ENCODE results near the gene PDZD2. TPM values are rescaled to one million over a fixed set of nuclear protein-coding genes. Genes with fewer than 3 reads are reported as not detected.

Gene PDZD2
- total RNA-seq, 1 donor = 0.36 TPM

DNA sequence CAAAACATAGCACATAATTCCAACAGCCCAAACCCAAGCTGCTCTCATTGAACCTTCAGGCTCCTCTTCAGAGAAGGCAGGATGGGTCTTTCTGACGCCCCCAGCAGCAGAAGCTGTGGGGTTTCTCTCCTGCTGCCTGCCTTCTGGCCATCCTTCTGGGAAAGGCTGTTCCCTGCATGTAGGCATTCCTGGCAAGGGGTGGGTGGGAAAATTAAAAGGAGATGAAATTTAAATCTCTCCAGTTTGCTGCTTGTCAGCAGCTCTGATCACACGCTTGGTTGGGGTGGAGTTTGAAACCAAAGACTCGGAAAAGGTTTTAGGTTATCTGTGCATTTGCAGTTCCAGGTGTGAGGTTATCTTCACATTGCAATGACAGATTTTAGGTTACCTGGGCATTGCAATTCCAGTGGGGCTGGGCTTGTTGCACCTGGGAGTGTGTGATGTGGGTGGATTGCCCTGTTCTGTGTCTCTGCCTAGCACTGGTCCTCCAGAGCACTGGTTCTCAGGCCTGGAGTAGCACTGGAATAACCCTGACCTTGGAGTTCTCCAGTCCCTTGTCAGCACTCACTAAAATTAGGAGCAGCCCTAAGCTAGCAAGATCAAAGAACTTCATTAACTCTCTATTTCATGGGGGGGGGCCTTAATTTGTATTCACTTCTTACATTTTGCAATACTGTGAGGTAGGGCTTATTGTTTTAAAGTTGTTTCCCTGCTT is 109.7 kb downstream of the PDZD2 start:
- no peaks in the 10 kb centered on the region for H3K79me2 ChIP-seq (ENCODE audit: insufficient read depth, low read length)
- H3K27ac ChIP-seq (ENCODE audit: low read depth, low read length) = no peak overlapping the region
- H2AFZ ChIP-seq (ENCODE audit: low read length) = no peak overlapping the region
- no peaks in the 10 kb centered on the region for H3K36me3 ChIP-seq (ENCODE audit: insufficient read depth, low read length)
- H3K4me2 ChIP-seq (ENCODE audit: insufficient read depth, low read length) = no peak overlapping the region
- no peaks in the 10 kb centered on the region for H3K4me1 ChIP-seq (ENCODE audit: insufficient read depth, low read length)
- H3K9me3 ChIP-seq (ENCODE audit: low read depth, low read length) = no peaks in the 10 kb centered on the region
- H3K4me3 ChIP-seq (ENCODE audit: insufficient read depth, low read length) = no peak overlapping the region
- H3K27me3 ChIP-seq (ENCODE audit: insufficient read depth, low read length) = no peaks in the 10 kb centered on the region
- TF ChIP-seq, protein P1, sequence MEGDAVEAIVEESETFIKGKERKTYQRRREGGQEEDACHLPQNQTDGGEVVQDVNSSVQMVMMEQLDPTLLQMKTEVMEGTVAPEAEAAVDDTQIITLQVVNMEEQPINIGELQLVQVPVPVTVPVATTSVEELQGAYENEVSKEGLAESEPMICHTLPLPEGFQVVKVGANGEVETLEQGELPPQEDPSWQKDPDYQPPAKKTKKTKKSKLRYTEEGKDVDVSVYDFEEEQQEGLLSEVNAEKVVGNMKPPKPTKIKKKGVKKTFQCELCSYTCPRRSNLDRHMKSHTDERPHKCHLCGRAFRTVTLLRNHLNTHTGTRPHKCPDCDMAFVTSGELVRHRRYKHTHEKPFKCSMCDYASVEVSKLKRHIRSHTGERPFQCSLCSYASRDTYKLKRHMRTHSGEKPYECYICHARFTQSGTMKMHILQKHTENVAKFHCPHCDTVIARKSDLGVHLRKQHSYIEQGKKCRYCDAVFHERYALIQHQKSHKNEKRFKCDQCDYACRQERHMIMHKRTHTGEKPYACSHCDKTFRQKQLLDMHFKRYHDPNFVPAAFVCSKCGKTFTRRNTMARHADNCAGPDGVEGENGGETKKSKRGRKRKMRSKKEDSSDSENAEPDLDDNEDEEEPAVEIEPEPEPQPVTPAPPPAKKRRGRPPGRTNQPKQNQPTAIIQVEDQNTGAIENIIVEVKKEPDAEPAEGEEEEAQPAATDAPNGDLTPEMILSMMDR (IDR thresholded peaks at IDR 0.05; ENCODE audit: extremely low read depth, low read depth, low read length) = no peak
- DNase-seq (ENCODE audit: insufficient read length, low spot score, missing footprints) = no peak
- no peaks in the 10 kb centered on the region for H4K20me1 ChIP-seq (ENCODE audit: insufficient read depth, low read length)

DNA sequence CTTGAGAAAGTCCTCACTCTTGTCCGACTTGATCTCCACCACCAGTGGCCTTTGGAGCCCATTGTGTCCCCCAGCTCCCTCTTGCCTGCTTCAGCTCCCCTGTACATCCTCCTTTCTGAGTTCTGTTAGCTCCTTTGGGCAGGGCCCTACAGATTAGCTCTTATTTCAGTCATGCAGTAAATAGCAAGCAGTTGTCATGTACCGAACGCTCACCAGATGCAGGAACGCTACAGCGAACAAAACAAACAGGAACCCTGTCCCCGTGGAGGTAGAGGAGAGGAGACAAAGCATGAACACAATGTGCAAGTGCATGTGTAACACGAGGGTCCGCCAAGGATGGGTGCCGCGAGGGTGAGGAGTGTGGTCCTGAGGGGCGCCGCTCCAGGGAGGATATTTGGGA is 111.3 kb downstream of the PDZD2 start:
- Histone ChIP-seq H3K4me1 (ENCODE audit: insufficient read depth, low read length) (no peaks in the 10 kb centered on the region), H3K9me3 (ENCODE audit: low read depth, low read length) (no peaks in the 10 kb centered on the region), H4K20me1 (ENCODE audit: insufficient read depth, low read length) (no peaks in the 10 kb centered on the region), H3K79me2 (ENCODE audit: insufficient read depth, low read length) (no peaks in the 10 kb centered on the region), H3K4me3 (ENCODE audit: insufficient read depth, low read length) (no peak overlapping the region), H3K4me2 (ENCODE audit: insufficient read depth, low read length) (no peak overlapping the region), H3K27me3 (ENCODE audit: insufficient read depth, low read length) (peaks cover 12% of the 10 kb centered on the region), H3K36me3 (ENCODE audit: insufficient read depth, low read length) (no peaks in the 10 kb centered on the region), H2AFZ (ENCODE audit: low read length) (no peak overlapping the region), H3K27ac (ENCODE audit: low read depth, low read length) (no peak overlapping the region)
- no peak for DNase-seq (ENCODE audit: insufficient read length, low spot score, missing footprints)
- TF ChIP-seq, protein P1 (IDR thresholded peaks at IDR 0.05; ENCODE audit: extremely low read depth, low read depth, low read length) = no peak

DNA sequence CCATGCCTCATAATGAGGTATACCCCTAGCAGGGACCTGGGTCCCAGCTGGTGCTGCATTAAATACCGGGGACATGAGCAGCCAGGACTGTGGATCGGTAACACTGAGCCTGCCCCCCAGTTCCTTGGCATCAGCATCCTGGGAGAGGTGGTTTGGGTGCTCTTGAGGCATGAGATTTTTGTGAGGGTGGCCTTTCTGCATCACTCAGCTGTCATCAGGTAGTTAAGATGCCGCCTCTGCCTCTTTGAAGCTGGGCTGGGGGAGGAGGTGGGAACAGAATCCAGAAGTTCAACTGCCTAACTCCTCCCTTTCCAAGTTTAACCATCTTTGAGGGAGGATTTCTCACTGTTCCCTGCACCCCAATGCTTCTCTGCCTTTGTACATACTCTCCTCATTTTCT is 112.7 kb downstream of the PDZD2 start:
- TF ChIP-seq, protein P1 (IDR thresholded peaks at IDR 0.05; ENCODE audit: extremely low read depth, low read depth, low read length) = no peak
- Histone ChIP-seq H3K79me2 (ENCODE audit: insufficient read depth, low read length) (no peaks in the 10 kb centered on the region), H4K20me1 (ENCODE audit: insufficient read depth, low read length) (no peaks in the 10 kb centered on the region), H3K4me2 (ENCODE audit: insufficient read depth, low read length) (no peak overlapping the region), H2AFZ (ENCODE audit: low read length) (no peak overlapping the region), H3K9me3 (ENCODE audit: low read depth, low read length) (no peaks in the 10 kb centered on the region), H3K36me3 (ENCODE audit: insufficient read depth, low read length) (no peaks in the 10 kb centered on the region), H3K4me1 (ENCODE audit: insufficient read depth, low read length) (no peaks in the 10 kb centered on the region), H3K27me3 (ENCODE audit: insufficient read depth, low read length) (peaks cover 18% of the 10 kb centered on the region), H3K27ac (ENCODE audit: low read depth, low read length) (no peak overlapping the region), H3K4me3 (ENCODE audit: insufficient read depth, low read length) (no peak overlapping the region)
- DNase-seq (ENCODE audit: insufficient read length, low spot score, missing footprints) = no peak

DNA sequence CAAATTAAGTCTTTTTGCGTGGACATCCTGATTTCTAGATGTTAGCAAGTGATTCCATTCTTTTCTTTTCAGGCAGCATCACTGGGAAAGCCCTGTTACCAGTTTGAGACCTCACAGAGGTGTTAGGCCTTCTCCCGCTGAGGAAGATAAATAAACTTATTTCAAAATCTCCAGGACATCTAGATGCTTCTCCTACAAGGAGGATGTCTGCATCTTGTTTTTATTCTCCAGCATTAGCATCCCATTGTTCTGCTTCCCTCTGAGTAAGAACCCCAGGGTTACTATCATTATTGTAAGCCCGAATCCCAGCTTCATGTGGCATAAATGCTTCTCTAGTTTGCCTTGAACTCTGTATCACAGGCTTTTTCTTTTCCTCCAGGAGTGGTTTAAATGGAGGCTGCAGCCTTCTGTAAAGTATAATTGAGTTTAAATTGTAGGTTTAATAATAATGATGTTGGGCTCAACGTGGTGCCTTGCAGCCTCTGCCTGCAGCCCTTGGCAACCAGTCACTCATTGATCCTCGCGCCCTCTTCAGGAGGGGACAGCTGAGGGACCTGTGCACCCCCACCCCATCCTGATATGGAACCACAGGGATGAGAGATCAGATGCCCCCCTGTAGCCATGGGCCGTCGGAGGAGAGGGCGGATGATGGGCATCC is 114.9 kb downstream of the PDZD2 start:
- no peak for DNase-seq (ENCODE audit: insufficient read length, low spot score, missing footprints)
- Histone ChIP-seq H3K4me2 (ENCODE audit: insufficient read depth, low read length) (no peak overlapping the region), H3K79me2 (ENCODE audit: insufficient read depth, low read length) (no peaks in the 10 kb centered on the region), H3K4me1 (ENCODE audit: insufficient read depth, low read length) (no peaks in the 10 kb centered on the region), H3K9me3 (ENCODE audit: low read depth, low read length) (no peaks in the 10 kb centered on the region), H3K27me3 (ENCODE audit: insufficient read depth, low read length) (peaks cover 18% of the 10 kb centered on the region), H3K36me3 (ENCODE audit: insufficient read depth, low read length) (no peaks in the 10 kb centered on the region), H3K4me3 (ENCODE audit: insufficient read depth, low read length) (no peak overlapping the region), H4K20me1 (ENCODE audit: insufficient read depth, low read length) (no peaks in the 10 kb centered on the region), H2AFZ (ENCODE audit: low read length) (no peak overlapping the region), H3K27ac (ENCODE audit: low read depth, low read length) (no peak overlapping the region)
- TF ChIP-seq, protein P1 (IDR thresholded peaks at IDR 0.05; ENCODE audit: extremely low read depth, low read depth, low read length) = no peak
